ENCODE measurements around the gene TMEM256. TPM values are rescaled to one million over a fixed set of nuclear protein-coding genes. Genes with fewer than 3 reads are reported as not detected.

The TMEM256 gene
- 65.7 to 78.3 TPM (median 69.4 TPM) in 3 replicates for total RNA-seq

- H3K27ac Mint-ChIP-seq, result peak within 1 kb of the TSS; percentile 91
- peaks cover 9% of the 10 kb centered on the region for H3K36me3 Mint-ChIP-seq
- peaks cover 23% of the 10 kb centered on the region for H3K4me1 Mint-ChIP-seq
- no peaks in the 10 kb centered on the region for H3K27me3 Mint-ChIP-seq (ENCODE audit: low read depth)
- no peaks in the 10 kb centered on the region for H3K9me3 Mint-ChIP-seq
- DNase-seq (ENCODE audit: low spot score in 2 of 2, unreplicated experiment in 2 of 2), result peak; percentile 93 to 96
- no peak for TF ChIP-seq CTCF (IDR thresholded peaks at IDR 0.05; ENCODE audit: unreplicated experiment)
- peak within 1 kb of the TSS; percentile 87 for H3K4me3 Mint-ChIP-seq
Measured at GRCh38 chr17:7403977-7404736, at the start of gene TMEM256. Gene TMEM256, minus strand, starts transcription at chr17:7404097. Its CDS starts 13 bp downstream, at chr17:7404084.

- H3K9me3 Mint-ChIP-seq, result no peaks in the 10 kb centered on the region
- DNase-seq (ENCODE audit: low spot score in 2 of 2, unreplicated experiment in 2 of 2), result no peak
- H3K4me3 Mint-ChIP-seq, result no peak overlapping the region
- no peak overlapping the region for H3K27ac Mint-ChIP-seq
- H3K4me1 Mint-ChIP-seq, result peaks cover 22% of the 10 kb centered on the region
- peaks cover 11% of the 10 kb centered on the region for H3K36me3 Mint-ChIP-seq
- TF ChIP-seq CTCF (IDR thresholded peaks at IDR 0.05; ENCODE audit: unreplicated experiment), result no peak
- peaks cover 21% of the 10 kb centered on the region for H3K27me3 Mint-ChIP-seq (ENCODE audit: low read depth)
Measured at GRCh38 chr17:7448461-7448860, 44.6 kb upstream of the TMEM256 start.

GRCh38 chr17:7445619-7445968 is 41.7 kb upstream of the TMEM256 start:
- H3K27me3 Mint-ChIP-seq (ENCODE audit: low read depth), result peaks cover 21% of the 10 kb centered on the region
- peaks cover 40% of the 10 kb centered on the region for H3K4me1 Mint-ChIP-seq
- DNase-seq (ENCODE audit: low spot score in 2 of 2, unreplicated experiment in 2 of 2), result no peak
- H3K27ac Mint-ChIP-seq, result peak overlapping the region; percentile 78
- peak overlapping the region; percentile 75 for H3K4me3 Mint-ChIP-seq
- no peak for TF ChIP-seq CTCF (IDR thresholded peaks at IDR 0.05; ENCODE audit: unreplicated experiment)
- H3K9me3 Mint-ChIP-seq, result no peaks in the 10 kb centered on the region
- peaks cover 9% of the 10 kb centered on the region for H3K36me3 Mint-ChIP-seq

- H3K4me1 Mint-ChIP-seq, result peaks cover 44% of the 10 kb centered on the region
- H3K4me3 Mint-ChIP-seq, result peak within 1 kb of the TSS; percentile 75
- H3K9me3 Mint-ChIP-seq, result no peaks in the 10 kb centered on the region
- H3K27me3 Mint-ChIP-seq (ENCODE audit: low read depth), result peaks cover 24% of the 10 kb centered on the region
- H3K36me3 Mint-ChIP-seq, result peaks cover 9% of the 10 kb centered on the region
- no peak for TF ChIP-seq CTCF (IDR thresholded peaks at IDR 0.05; ENCODE audit: unreplicated experiment)
- DNase-seq (ENCODE audit: low spot score in 2 of 2, unreplicated experiment in 2 of 2), result peak in 1 of 2 experiments; percentile 49
- peak within 1 kb of the TSS; percentile 81 for H3K27ac Mint-ChIP-seq
Measured at GRCh38 chr17:7444682-7445618, 41.1 kb upstream of the TMEM256 start, which contains the start of gene CHRNB1. Gene CHRNB1, plus strand, starts transcription at chr17:7445061. Its CDS starts 67 bp downstream, at chr17:7445128.

GRCh38 chr17:7443499-7444485 is 39.9 kb upstream of the TMEM256 start:
- peak overlapping the region; percentile 81 for H3K27ac Mint-ChIP-seq
- H3K4me3 Mint-ChIP-seq, result peak overlapping the region; percentile 75
- H3K27me3 Mint-ChIP-seq (ENCODE audit: low read depth), result peaks cover 27% of the 10 kb centered on the region

More at GRCh38 chr17:7443499-7444485, 39.9 kb upstream of the TMEM256 start:
- peaks cover 48% of the 10 kb centered on the region for H3K4me1 Mint-ChIP-seq
- no peaks in the 10 kb centered on the region for H3K9me3 Mint-ChIP-seq
- no peak for TF ChIP-seq CTCF (IDR thresholded peaks at IDR 0.05; ENCODE audit: unreplicated experiment)
- peaks cover 8% of the 10 kb centered on the region for H3K36me3 Mint-ChIP-seq
- no peak for DNase-seq (ENCODE audit: low spot score in 2 of 2, unreplicated experiment in 2 of 2)
